ENCODE measurements around the gene CISD1. TPM values are rescaled to one million over a fixed set of nuclear protein-coding genes. Genes with fewer than 3 reads are reported as not detected.
"Not testable (repeated sequence)": the region's sequence is repeated elsewhere in the genome, so short reads cannot be mapped to it uniquely, and the experiment has no call there.

CISD1 gene
- total RNA-seq, 4 donors from 2014 or later: 19.0 to 93.5 (median 50.6) TPM

DNA sequence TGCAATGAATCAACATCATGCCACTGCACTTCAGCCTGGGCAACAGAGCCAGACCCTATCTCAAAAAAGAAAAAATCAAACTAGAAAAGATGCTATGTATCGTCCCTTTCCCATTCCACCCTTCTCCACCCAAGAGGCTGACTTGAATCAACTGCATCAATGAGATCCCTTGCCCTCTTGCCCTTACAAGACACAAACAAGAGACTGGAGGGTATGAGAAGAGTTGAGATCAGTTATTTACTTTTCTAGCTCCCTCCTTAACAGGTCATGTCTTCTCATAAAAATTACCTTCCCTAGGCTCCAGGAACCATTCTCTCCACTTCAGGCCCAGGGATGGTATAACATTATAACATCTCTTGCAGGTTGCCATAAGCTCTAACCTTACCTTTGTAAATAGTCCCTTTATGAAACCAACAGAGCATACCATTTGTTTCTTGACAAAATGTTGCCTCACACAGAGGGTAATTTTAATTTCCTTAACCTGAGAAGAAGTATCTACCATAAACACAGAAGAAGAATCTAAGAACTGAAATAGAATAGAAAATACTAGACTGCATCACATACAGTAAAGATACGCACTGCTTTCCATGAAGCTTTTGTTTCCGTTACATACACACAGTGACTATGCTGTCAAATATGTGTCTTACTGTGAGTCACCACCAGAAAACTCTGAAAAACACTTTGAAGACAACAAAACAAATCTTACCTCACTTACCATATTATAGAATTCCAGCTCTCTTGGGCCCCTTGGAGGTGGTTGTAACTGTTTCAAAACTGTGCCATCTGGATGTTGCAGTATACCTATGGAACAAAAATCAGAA, 31.7 kb upstream of the CISD1 start:
- no peak overlapping the region for H3K27ac ChIP-seq
- H3K9me3 ChIP-seq: no peaks in the 10 kb centered on the region
- peaks cover 0 to 24% (median 0%) of the 10 kb centered on the region in 3 donors for H3K36me3 ChIP-seq

DNA sequence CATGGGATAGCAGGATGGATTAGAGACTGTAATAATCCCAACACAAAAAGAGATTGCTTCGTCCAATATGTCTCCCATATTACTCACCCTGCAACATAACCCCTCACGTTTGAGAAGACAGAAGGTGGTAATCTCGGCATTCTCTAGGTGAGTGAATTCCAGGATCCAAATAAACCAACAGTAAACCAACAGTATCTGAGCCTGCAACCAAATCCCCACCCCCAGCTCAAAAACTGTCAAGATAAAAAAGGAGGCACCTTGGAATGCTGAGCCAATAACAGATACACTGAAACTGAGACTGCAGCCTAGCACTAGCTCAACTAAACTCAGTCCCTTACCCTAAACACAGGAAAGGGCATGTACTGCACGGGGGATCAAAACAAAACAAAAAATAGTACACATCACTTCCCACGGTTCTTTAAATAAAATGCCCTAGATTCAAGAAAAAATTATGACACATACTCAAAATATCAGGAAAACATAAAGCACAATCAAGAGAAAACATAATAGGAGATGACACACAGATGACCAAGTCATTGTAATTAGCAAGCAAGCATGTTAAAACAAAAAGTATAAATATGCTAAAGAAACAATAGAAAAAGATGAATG, 29.3 kb upstream of the CISD1 start:
- no peaks in the 10 kb centered on the region for H3K27me3 ChIP-seq
- no peak overlapping the region for H3K27ac ChIP-seq

More for the DNA sequence above, 31.7 kb upstream of the CISD1 start:
- TF ChIP-seq, protein P1, sequence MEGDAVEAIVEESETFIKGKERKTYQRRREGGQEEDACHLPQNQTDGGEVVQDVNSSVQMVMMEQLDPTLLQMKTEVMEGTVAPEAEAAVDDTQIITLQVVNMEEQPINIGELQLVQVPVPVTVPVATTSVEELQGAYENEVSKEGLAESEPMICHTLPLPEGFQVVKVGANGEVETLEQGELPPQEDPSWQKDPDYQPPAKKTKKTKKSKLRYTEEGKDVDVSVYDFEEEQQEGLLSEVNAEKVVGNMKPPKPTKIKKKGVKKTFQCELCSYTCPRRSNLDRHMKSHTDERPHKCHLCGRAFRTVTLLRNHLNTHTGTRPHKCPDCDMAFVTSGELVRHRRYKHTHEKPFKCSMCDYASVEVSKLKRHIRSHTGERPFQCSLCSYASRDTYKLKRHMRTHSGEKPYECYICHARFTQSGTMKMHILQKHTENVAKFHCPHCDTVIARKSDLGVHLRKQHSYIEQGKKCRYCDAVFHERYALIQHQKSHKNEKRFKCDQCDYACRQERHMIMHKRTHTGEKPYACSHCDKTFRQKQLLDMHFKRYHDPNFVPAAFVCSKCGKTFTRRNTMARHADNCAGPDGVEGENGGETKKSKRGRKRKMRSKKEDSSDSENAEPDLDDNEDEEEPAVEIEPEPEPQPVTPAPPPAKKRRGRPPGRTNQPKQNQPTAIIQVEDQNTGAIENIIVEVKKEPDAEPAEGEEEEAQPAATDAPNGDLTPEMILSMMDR (IDR thresholded peaks at IDR 0.05): no peak
- TF ChIP-seq POLR2A (IDR thresholded peaks at IDR 0.05): no peak
- H3K4me1 ChIP-seq: no peaks in the 10 kb centered on the region
- no peak for DNase-seq
- H3K27me3 ChIP-seq: no peaks in the 10 kb centered on the region
- no peak overlapping the region for H3K4me3 ChIP-seq

DNA sequence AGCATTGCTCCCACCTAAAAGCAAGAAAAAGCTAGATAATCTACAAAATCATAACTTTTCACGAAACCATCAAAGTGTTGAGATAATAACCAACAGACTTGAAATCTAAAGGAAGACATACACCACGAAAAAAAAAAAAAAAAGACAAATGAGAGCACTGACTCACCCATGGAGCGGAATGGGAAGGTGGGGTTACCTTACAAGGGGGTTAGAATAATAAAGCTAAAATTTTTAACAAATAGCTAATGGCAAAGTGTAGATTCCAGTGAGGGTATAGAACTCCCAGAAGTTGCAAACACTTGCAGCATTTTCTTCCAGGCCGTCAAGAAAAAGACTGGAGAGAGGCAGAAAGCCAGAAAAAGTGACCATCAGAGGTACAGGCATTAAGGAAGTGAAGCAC, 28.4 kb upstream of the CISD1 start:
- peaks cover 0 to 19% (median 0%) of the 10 kb centered on the region in 3 donors for H3K36me3 ChIP-seq
- no peak for DNase-seq
- TF ChIP-seq POLR2A (IDR thresholded peaks at IDR 0.05): no peak
- TF ChIP-seq, protein P1 (IDR thresholded peaks at IDR 0.05): no peak
- H3K27me3 ChIP-seq: no peaks in the 10 kb centered on the region
- H3K4me1 ChIP-seq: no peaks in the 10 kb centered on the region
- no peak overlapping the region for H3K27ac ChIP-seq
- peaks cover 0 to 4% (median 0%) of the 10 kb centered on the region in 4 donors for H3K9me3 ChIP-seq
- H3K4me3 ChIP-seq: no peak overlapping the region

More for the DNA sequence above, 29.3 kb upstream of the CISD1 start:
- Histone ChIP-seq H3K36me3 (peaks cover 0 to 24% (median 0%) of the 10 kb centered on the region in 3 donors), H3K9me3 (peaks cover 0 to 4% (median 0%) of the 10 kb centered on the region in 4 donors), H3K4me1 (no peaks in the 10 kb centered on the region), H3K4me3 (no peak overlapping the region)
- TF ChIP-seq POLR2A (IDR thresholded peaks at IDR 0.05): no peak
- TF ChIP-seq, protein P1 (IDR thresholded peaks at IDR 0.05): no peak
- no peak for DNase-seq

DNA sequence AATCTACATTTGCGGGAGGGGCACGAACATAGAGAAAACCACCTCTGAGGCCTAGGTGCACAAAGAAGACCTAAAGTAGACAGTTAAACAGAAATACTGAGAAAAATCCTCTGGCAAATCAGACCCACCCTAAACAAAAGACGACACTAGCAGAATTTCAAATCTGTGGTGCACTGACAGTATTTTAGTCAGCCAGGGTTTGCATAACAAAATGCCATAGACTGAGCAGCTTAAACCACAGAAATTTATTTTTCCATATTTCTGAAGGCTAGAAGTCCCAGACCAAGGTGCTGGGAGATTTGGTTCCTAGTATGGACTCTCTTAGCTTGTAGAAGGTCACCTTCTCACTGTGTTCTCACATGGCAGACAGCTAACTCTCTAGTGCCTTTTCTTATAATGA, 27.6 kb upstream of the CISD1 start:
- no peak for TF ChIP-seq POLR2A (IDR thresholded peaks at IDR 0.05)
- TF ChIP-seq, protein P1 (IDR thresholded peaks at IDR 0.05): no peak
- peaks cover 0 to 10% (median 0%) of the 10 kb centered on the region in 3 donors for H3K36me3 ChIP-seq
- H3K27ac ChIP-seq: no peak overlapping the region
- no peaks in the 10 kb centered on the region for H3K4me1 ChIP-seq
- H3K27me3 ChIP-seq: no peaks in the 10 kb centered on the region
- H3K9me3 ChIP-seq: peaks cover 0 to 4% (median 0%) of the 10 kb centered on the region in 4 donors
- no peak for DNase-seq
- H3K4me3 ChIP-seq: no peak overlapping the region

DNA sequence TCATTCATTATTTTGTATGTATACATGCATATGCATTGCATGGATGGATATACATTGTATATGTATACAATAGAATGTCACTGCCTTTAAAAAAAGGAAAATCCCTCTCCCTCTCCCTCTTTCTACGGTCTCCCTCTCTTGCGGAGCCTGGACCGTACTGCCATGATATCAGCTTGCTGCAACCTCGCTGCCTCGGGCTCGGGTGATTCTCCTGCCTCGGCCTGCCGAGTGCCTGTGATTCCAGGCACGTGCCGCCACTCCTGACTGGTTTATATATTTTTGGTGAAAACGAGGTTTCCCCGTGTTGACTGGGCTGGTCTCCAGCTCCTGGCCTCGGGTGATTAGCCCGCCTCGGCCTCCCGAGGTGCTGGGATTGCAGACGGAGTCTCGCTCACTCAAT, 25.7 kb upstream of the CISD1 start:
- Histone ChIP-seq H3K4me1 (no peaks in the 10 kb centered on the region), H3K27me3 (no peaks in the 10 kb centered on the region), H3K9me3 (peaks cover 0 to 4% (median 0%) of the 10 kb centered on the region in 4 donors), H3K4me3 (no peak overlapping the region), H3K27ac (no peak overlapping the region), H3K36me3 (no peaks in the 10 kb centered on the region)
- TF ChIP-seq, protein P1 (IDR thresholded peaks at IDR 0.05): no peak
- TF ChIP-seq POLR2A (IDR thresholded peaks at IDR 0.05): no peak
- DNase-seq: no peak

DNA sequence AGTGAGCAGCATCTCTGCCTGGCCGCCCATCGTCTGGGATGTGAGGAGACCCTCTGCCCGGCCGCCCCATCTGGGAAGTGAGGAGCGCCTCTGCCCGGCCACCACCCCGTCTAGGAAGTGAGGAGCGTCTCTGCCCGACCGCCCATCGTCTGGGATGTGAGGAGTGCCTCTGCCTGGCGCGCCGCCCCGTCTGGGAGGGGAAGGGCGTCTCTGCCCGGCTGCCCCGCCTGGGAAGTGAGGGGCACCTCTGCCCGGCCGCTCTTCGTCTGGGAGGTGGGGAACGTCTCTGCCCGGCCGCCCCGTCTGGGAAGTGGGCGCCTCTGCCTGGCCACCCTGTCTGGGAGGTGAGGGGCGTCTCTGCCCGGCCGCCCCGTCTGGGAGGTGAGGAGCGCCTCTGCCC, 25.2 kb upstream of the CISD1 start:
- H3K36me3 ChIP-seq, H3K4me3 ChIP-seq, H3K27ac ChIP-seq, DNase-seq, H3K4me1 ChIP-seq, H3K27me3 ChIP-seq, H3K9me3 ChIP-seq: not testable (repeated sequence)

DNA sequence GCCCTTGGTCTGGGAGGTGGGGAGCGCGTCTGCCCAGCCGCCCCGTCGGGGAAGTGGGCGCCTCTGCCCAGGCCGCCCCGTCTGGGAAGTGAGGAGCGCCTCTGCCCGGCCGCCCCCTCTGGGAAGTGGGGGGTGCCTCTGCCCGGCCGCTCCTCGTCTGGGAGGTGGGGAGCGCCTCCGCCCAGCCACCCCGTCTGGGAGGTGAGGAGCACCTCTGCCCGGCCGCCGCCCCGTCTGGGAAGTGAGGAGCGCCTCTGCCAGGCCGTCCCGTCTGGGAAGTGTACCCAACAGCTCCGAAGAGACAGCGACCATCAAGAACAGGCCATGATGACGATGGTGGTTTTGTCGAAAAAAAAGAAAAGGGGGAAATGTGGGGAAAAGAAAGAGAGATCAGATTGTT, 24.7 kb upstream of the CISD1 start:
- not testable (repeated sequence) for H3K4me3 ChIP-seq, H3K27me3 ChIP-seq, H3K36me3 ChIP-seq, DNase-seq, H3K4me1 ChIP-seq, H3K27ac ChIP-seq, H3K9me3 ChIP-seq

DNA sequence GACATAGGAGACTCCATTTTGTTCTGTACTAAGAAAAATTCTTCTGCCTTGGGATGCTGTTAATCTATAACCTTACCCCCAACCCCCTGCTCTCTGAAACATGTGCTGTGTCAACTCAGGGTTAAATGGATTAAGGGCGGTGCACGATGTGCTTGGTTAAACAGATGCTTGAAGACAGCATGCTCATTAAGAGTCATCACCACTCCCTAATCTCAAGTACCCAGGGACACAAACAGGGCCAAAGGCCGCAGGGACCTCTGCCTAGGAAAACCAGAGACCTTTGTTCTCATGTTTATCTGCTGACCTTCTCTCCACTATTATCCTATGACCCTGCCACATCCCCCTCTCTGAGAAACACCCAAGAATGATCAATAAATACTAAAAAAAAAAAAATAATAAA, 24.3 kb upstream of the CISD1 start:
- DNase-seq: peak in 1 of 3 donors; percentile 52

More for the DNA sequence above, 24.3 kb upstream of the CISD1 start:
- H3K27me3 ChIP-seq, H3K4me3 ChIP-seq, H3K36me3 ChIP-seq, H3K4me1 ChIP-seq, H3K27ac ChIP-seq, H3K9me3 ChIP-seq: not testable (repeated sequence)

Measured in Peyer's patch (tissue), 4 donors.